Endothelial cell of umbilical vein (primary cell): ENCODE results near the gene MS4A15. TPM values are rescaled to one million over a fixed set of nuclear protein-coding genes. Genes with fewer than 3 reads are reported as not detected.

Experiments used
- BruUV-seq: library from RNA; stranded (reverse); fragments of 400-500 nt; replicated peaks from 2 replicates; lab custom pipeline; 2021; lab: Mats Ljungman, UMichigan
- CTCF ChIA-PET: fragments of 300-600, 350-600 bp; sonication (Branson Sonifier 250); formaldehyde crosslinking; loops from one replicate; lab custom pipeline; 2021; ENCODE audit warnings: antibody characterized with exemption, inconsistent platforms; lab: Charles Lee
- POLR2A ChIA-PET: fragments of 300-600, 350-600 bp; sonication (Branson Sonifier 250); formaldehyde crosslinking; loops from one replicate; lab custom pipeline; 2021; ENCODE audit warnings: antibody characterized with exemption, inconsistent platforms; lab: Charles Lee
- DNase-seq: peaks from one replicate; pipeline ENCODE4 v3.0.0-alpha.2; 2011; ENCODE audit warnings: low read depth, low spot score
- FAIRE-seq: peaks from 2 replicates; lab custom pipeline; 2011; peaks lifted over from hg19 to GRCh38; lab: Jason Lieb, UNC
- H2AFZ ChIP-seq: 2 replicates; pipeline ENCODE4 v1.6.0; 2012; ENCODE audit warnings: low read depth, low read length, control low read depth, inconsistent platforms
- H3K27ac ChIP-seq: 2 replicates; pipeline ENCODE4 v1.5.1; 2011; ENCODE audit warnings: low read depth, mild to moderate bottlenecking, control low read depth, low read length, moderate library complexity; ENCODE audit not compliant: insufficient read depth
- H3K27me3 ChIP-seq, 2 experiments: 2 replicates each; pipeline versions ENCODE4 v1.6.0 to v1.6.1; 2011; ENCODE audit warnings: low read length in 2 of 2, mixed read lengths in 1 of 2; ENCODE audit not compliant: control insufficient read depth in 2 of 2, insufficient read depth in 2 of 2
- H3K36me3 ChIP-seq, 2 experiments: 2 replicates in 1 of 2; 3 replicates in 1 of 2; pipeline ENCODE4 v1.5.1; 2011; ENCODE audit warnings: low read length in 2 of 2, mild to moderate bottlenecking in 1 of 2, moderate library complexity in 1 of 2; ENCODE audit not compliant: control insufficient read depth in 2 of 2, insufficient read depth in 2 of 2; ENCODE audit errors: extremely low read depth in 1 of 2
- H3K4me1 ChIP-seq: 3 replicates; pipeline ENCODE4 v1.5.1; 2011; ENCODE audit warnings: mild to moderate bottlenecking, low read length; ENCODE audit not compliant: control insufficient read depth, insufficient read depth; ENCODE audit errors: extremely low read depth
- H3K4me2 ChIP-seq: 2 replicates; pipeline ENCODE4 v1.6.1; 2011; ENCODE audit warnings: low read length, control low read depth, mixed read lengths; ENCODE audit not compliant: insufficient read depth
- H3K4me3 ChIP-seq, 3 experiments: fragments of 200-600 bp in 1 of 3; sonication (generic), shearing (Covaris generic) in 1 of 3; replicated peaks in 1 of 3; 2 replicates each; pipeline ENCODE4 v1.5.1; 2011 to 2016; ENCODE audit warnings: control low read depth in 3 of 3, low read length in 3 of 3, mild to moderate bottlenecking in 2 of 3, inconsistent platforms in 1 of 3, low read depth in 1 of 3, moderate library complexity in 1 of 3; ENCODE audit not compliant: insufficient read depth in 1 of 3
- H3K79me2 ChIP-seq: 2 replicates; pipeline ENCODE4 v1.6.0; 2012; ENCODE audit warnings: low read length, inconsistent platforms; ENCODE audit not compliant: control insufficient read depth, insufficient read depth
- H3K9ac ChIP-seq: replicated peaks from 2 replicates; pipeline ENCODE3; 2011; ENCODE audit warnings: low read length, control low read depth; ENCODE audit not compliant: insufficient read depth; ENCODE audit errors: extremely low read depth
- H3K9me1 ChIP-seq: replicated peaks from 3 replicates; pipeline ENCODE4 v1.6.0; 2011; ENCODE audit warnings: mild to moderate bottlenecking, low read length; ENCODE audit not compliant: control insufficient read depth, insufficient read depth; ENCODE audit errors: extremely low read depth
- H3K9me3 ChIP-seq: replicated peaks from 2 replicates; pipeline ENCODE4 v1.5.1; 2012; ENCODE audit warnings: low read length, inconsistent platforms; ENCODE audit not compliant: control insufficient read depth, insufficient read depth
- H4K20me1 ChIP-seq: replicated peaks from 2 replicates; pipeline ENCODE3; 2011; ENCODE audit warnings: mild to moderate bottlenecking, low read length; ENCODE audit not compliant: control insufficient read depth, insufficient read depth; ENCODE audit errors: extremely low read depth
- CTCF ChIP-seq, 2 donors: IDR thresholded peaks; 1 replicate in 1 of 2; 2 replicates in 1 of 2; pipeline ENCODE4 v1.5.1; 2011; ENCODE audit warnings: low read length in 2 of 2, mild to moderate bottlenecking in 2 of 2, moderate library complexity in 2 of 2, control low read depth in 1 of 2, inconsistent platforms in 1 of 2, low read depth in 1 of 2; ENCODE audit not compliant: insufficient read depth in 1 of 2; ENCODE audit errors: extremely low read depth in 1 of 2
- EZH2 ChIP-seq: IDR thresholded peaks from 2 replicates; pipeline ENCODE4 v1.6.1; 2012; ENCODE audit warnings: borderline replicate concordance, low read depth, mild to moderate bottlenecking, moderate library complexity, low read length, inconsistent platforms; ENCODE audit not compliant: severe bottlenecking
- FOS ChIP-seq: IDR thresholded peaks from 2 replicates; pipeline ENCODE4 v1.6.1; 2011; ENCODE audit warnings: mild to moderate bottlenecking, low read length, moderate library complexity, borderline replicate concordance; ENCODE audit not compliant: insufficient read depth
- GATA2 ChIP-seq: IDR thresholded peaks from 2 replicates; pipeline ENCODE4 v1.7.0; 2011; ENCODE audit warnings: low read depth, mild to moderate bottlenecking, moderate library complexity, mixed read lengths, low read length; ENCODE audit not compliant: insufficient read length, insufficient read depth
- JUN ChIP-seq: IDR thresholded peaks from 2 replicates; pipeline ENCODE4 v1.6.1; 2011; ENCODE audit warnings: borderline replicate concordance, low read depth; ENCODE audit not compliant: insufficient read length, insufficient read depth
- MAX ChIP-seq: IDR thresholded peaks from 2 replicates; pipeline ENCODE4 v1.6.1; 2011; ENCODE audit not compliant: insufficient read depth, insufficient read length
- MYC ChIP-seq: IDR thresholded peaks from one replicate; pipeline ENCODE4 v1.6.1; 2011; ENCODE audit warnings: mild to moderate bottlenecking, low read depth, low read length
- POLR2A ChIP-seq: IDR thresholded peaks from 2 replicates; pipeline ENCODE4 v1.6.1; 2012; ENCODE audit warnings: low read depth, mild to moderate bottlenecking, control low read depth, low read length
- POLR2AphosphoS5 ChIP-seq: IDR thresholded peaks from 2 replicates; pipeline ENCODE4 v1.6.1; 2012; ENCODE audit warnings: low read depth, mild to moderate bottlenecking, control low read depth, low read length, moderate library complexity; ENCODE audit not compliant: insufficient read depth
- dilution Hi-C: fragments of 300-500 bp; cut with MboI; formaldehyde crosslinking; loops from one replicate; pipeline ENCODE4 v1.15.0; 2019; ENCODE audit warnings: low sequenced_read_pairs; ENCODE audit not compliant: extremely low pct_ligation_motif_present
- intact Hi-C: fragments of 100-400 bp; cut with micrococcal nuclease; formaldehyde crosslinking; loops from one replicate; pipeline ENCODE4 v1.10.0; 2022
- polyA plus RNA-seq, 4 experiments: library from polyadenylated mRNA; depleted of rRNA in 3 of 4; stranded (reverse) in 3 of 4; unstranded in 1 of 4; fragments of >200 nt; gene quantifications; 2 replicates each; pipeline versions ENCODE4 v1.2.1 to v1.2.3, GENCODE V29; 2011 to 2012; ENCODE audit warnings: missing spikeins in 1 of 4
- total RNA-seq: library from RNA; stranded (reverse); gene quantifications from 2 replicates; pipeline ENCODE4 v1.2.3, GENCODE V29; 2021

The MS4A15 gene
- total and polyA plus RNA-seq, 2 donors (not counting 3 experiments of a cell fraction or from before 2014, with no cell fraction given): not detected

DNA sequence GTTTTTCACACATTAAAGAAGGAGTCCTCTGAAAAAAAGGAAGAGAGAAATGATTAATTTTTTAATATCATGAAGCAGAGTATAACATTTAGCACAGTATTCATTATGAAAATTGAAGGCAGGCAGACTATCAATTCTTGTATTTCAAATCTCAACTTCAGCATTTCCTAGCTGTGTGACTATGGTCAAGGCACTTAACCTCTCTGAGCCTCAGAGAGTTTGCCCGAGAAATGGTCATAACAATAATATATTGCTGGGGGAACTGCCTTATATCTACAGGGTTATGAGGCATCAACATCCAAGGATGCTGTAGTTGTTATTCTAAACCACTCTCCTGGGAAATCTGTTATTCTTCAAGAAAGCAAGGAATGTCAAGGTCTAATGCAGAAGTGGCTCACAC is 31.1 kb upstream of the MS4A15 start:
- no TSS peak for BruUV-seq
- CTCF ChIA-PET: no interaction called here

More for the DNA sequence above, 31.1 kb upstream of the MS4A15 start:
- POLR2A ChIA-PET: no interaction called here
- H4K20me1 ChIP-seq: no peaks in the 10 kb centered on the region
- H2AFZ ChIP-seq: no peak overlapping the region
- no peaks in the 10 kb centered on the region for H3K79me2 ChIP-seq
- H3K27me3 ChIP-seq: peaks cover 0 to 4% of the 10 kb centered on the region in 2 experiments
- H3K9me1 ChIP-seq: no peaks in the 10 kb centered on the region
- H3K27ac ChIP-seq: no peak overlapping the region
- H3K4me2 ChIP-seq: no peak overlapping the region
- H3K9me3 ChIP-seq: no peaks in the 10 kb centered on the region
- TF ChIP-seq POLR2A: no peak
- no peak for TF ChIP-seq FOS
- TF ChIP-seq MYC: no peak
- no peak for TF ChIP-seq CTCF (IDR thresholded peaks at IDR 0.05; ENCODE audit: extremely low read depth in 1 of 2, insufficient read depth in 1 of 2, low read depth in 1 of 2, low read length in 2 of 2)
- TF ChIP-seq EZH2: no peak
- TF ChIP-seq JUN: no peak
- TF ChIP-seq MAX: no peak
- TF ChIP-seq GATA2: no peak
- no peak for TF ChIP-seq POLR2AphosphoS5
- H3K36me3 ChIP-seq: no peaks in the 10 kb centered on the region
- dilution Hi-C loops (no loop called here), intact Hi-C loops (no loop called here)
- no peaks in the 10 kb centered on the region for H3K4me1 ChIP-seq
- DNase-seq (no peak), FAIRE-seq (no peak)
- no peak overlapping the region for H3K4me3 ChIP-seq
- H3K9ac ChIP-seq: no peak overlapping the region
